GM12875 (cell line): ENCODE results near the gene MZT1.

Source experiments
- H3K4me3 ChIP-seq: one replicate; pipeline ENCODE4 v1.5.1; 2011; ENCODE audit warnings: low read depth, low read length, control low read depth
- TF ChIP-seq, protein P1 (sequence below): IDR thresholded peaks from 2 replicates; pipeline ENCODE4 v1.5.1; 2011; ENCODE audit warnings: low read depth, mild to moderate bottlenecking, control low read depth, inconsistent platforms, low read length, moderate library complexity, borderline replicate concordance; ENCODE audit not compliant: insufficient read depth

MZT1 gene

GRCh38 chr13:72686766-72687165 lies 40.7 kb downstream of the MZT1 start:
- no peak overlapping the region for H3K4me3 ChIP-seq
- TF ChIP-seq, protein P1, sequence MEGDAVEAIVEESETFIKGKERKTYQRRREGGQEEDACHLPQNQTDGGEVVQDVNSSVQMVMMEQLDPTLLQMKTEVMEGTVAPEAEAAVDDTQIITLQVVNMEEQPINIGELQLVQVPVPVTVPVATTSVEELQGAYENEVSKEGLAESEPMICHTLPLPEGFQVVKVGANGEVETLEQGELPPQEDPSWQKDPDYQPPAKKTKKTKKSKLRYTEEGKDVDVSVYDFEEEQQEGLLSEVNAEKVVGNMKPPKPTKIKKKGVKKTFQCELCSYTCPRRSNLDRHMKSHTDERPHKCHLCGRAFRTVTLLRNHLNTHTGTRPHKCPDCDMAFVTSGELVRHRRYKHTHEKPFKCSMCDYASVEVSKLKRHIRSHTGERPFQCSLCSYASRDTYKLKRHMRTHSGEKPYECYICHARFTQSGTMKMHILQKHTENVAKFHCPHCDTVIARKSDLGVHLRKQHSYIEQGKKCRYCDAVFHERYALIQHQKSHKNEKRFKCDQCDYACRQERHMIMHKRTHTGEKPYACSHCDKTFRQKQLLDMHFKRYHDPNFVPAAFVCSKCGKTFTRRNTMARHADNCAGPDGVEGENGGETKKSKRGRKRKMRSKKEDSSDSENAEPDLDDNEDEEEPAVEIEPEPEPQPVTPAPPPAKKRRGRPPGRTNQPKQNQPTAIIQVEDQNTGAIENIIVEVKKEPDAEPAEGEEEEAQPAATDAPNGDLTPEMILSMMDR, result no peak

GRCh38 chr13:72680353-72680752 lies 47.1 kb downstream of the MZT1 start:
- TF ChIP-seq, protein P1, result no peak

GRCh38 chr13:72678312-72678711 lies 49.1 kb downstream of the MZT1 start:
- TF ChIP-seq, protein P1, result no peak
- H3K4me3 ChIP-seq, result no peak overlapping the region

More at GRCh38 chr13:72680353-72680752, 47.1 kb downstream of the MZT1 start:
- no peak overlapping the region for H3K4me3 ChIP-seq

- TF ChIP-seq, protein P1, result no peak
- H3K4me3 ChIP-seq, result no peak overlapping the region
Observed at GRCh38 chr13:72677431-72677830, 50.0 kb downstream of the MZT1 start.

- H3K4me3 ChIP-seq, result no peak overlapping the region
- TF ChIP-seq, protein P1, result no peak
Observed at GRCh38 chr13:72666391-72666790, 61.0 kb downstream of the MZT1 start.

DNA sequence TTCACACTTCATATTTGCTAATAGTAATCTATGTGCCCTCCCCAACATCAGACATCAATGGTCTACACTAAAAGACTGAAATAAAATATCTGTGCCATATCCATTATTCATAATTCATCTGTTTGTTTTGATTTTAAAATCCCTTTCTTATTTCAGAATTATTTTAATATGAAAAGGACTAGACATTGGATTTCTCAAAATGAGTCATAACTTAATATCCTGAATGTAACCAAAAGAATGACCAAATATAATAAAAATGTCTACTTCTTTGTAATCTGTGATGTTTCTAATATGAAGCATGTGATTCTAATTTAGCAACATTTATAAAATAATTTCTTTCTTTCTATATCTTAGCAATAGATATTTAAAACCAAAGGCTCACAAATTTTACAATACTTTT lies 64.9 kb downstream of the MZT1 start:
- TF ChIP-seq, protein P1, result no peak
- no peak overlapping the region for H3K4me3 ChIP-seq
